B cell (primary cell): Measurements from ENCODE around the gene RAB7B. TPM values are rescaled to one million over a fixed set of nuclear protein-coding genes. Genes with fewer than 3 reads are reported as not detected.

Experiments used
- ATAC-seq: fragments of 200-7000 bp; cut with Tn5 transposase; one replicate; pipeline ENCODE4 v1.10.0; 2021; ENCODE audit warnings: low read depth, mild to moderate bottlenecking, moderate number of reproducible peaks, moderate library complexity
- CTCF ChIA-PET: fragments of 350-600 bp; sonication (Branson Sonifier 250); formaldehyde crosslinking; loops from one replicate; lab custom pipeline; 2021; ENCODE audit warnings: antibody characterized with exemption, inconsistent platforms; lab: Charles Lee
- POLR2A ChIA-PET: fragments of 350-600 bp; sonication (Branson Sonifier 250); formaldehyde crosslinking; loops from one replicate; lab custom pipeline; 2021; ENCODE audit warnings: antibody characterized with exemption; lab: Charles Lee
- DNase-seq: peaks from one replicate; pipeline ENCODE4 v3.0.0; 2013
- H2AFZ ChIP-seq: 2 replicates; pipeline ENCODE4 v1.6.1; 2012; ENCODE audit warnings: mild to moderate bottlenecking, low read depth, low read length; ENCODE audit not compliant: insufficient read depth, poor library complexity, severe bottlenecking
- H3K27ac ChIP-seq, 2 donors: 1 replicate in 1 of 2; 2 replicates in 1 of 2; pipeline ENCODE4 v1.5.1; 2012 to 2013; ENCODE audit warnings: low read length in 2 of 2, mild to moderate bottlenecking in 2 of 2, moderate library complexity in 1 of 2
- H3K27me3 ChIP-seq, 4 experiments: fragments of 200-600 bp in 1 of 4; sonication (generic) in 1 of 4; replicated peaks in 1 of 4; 1 replicate in 2 of 4; 2 replicates in 2 of 4; pipeline versions ENCODE4 v1.6.1 to v1.7.0; 2013 to 2016; ENCODE audit warnings: low read length in 3 of 4, mild to moderate bottlenecking in 2 of 4, mixed read lengths in 1 of 4, moderate library complexity in 1 of 4; ENCODE audit not compliant: insufficient read depth in 4 of 4, control insufficient read depth in 3 of 4; ENCODE audit errors: control extremely low read depth in 1 of 4
- H3K36me3 ChIP-seq, 2 experiments: replicated peaks in 1 of 2; 1 replicate in 1 of 2; 2 replicates in 1 of 2; pipeline versions ENCODE4 v1.6.1 to v1.7.1; 2013; ENCODE audit warnings: low read length in 1 of 2; ENCODE audit not compliant: insufficient read depth in 2 of 2, control insufficient read depth in 1 of 2; ENCODE audit errors: control extremely low read depth in 1 of 2, extremely low read depth in 1 of 2
- H3K4me1 ChIP-seq, 2 donors: fragments of 200-600 bp in 1 of 2; sonication (generic) in 1 of 2; 1 replicate in 1 of 2; 2 replicates in 1 of 2; pipeline versions ENCODE4 v1.5.1 to v1.6.1; 2013 to 2017; ENCODE audit warnings: low read length in 2 of 2; ENCODE audit not compliant: control insufficient read depth in 2 of 2, insufficient read depth in 2 of 2
- H3K4me2 ChIP-seq: replicated peaks from 2 replicates; pipeline ENCODE3; 2012; ENCODE audit warnings: mild to moderate bottlenecking, low read depth, low read length; ENCODE audit not compliant: poor library complexity, severe bottlenecking
- H3K4me3 ChIP-seq, 5 experiments: fragments of 200-600 bp in 1 of 5; sonication (generic) in 1 of 5; 1 replicate in 3 of 5; 2 replicates in 2 of 5; pipeline versions ENCODE4 v1.5.1 to v1.7.0; 2011 to 2016; ENCODE audit warnings: low read length in 4 of 5, mild to moderate bottlenecking in 4 of 5, low read depth in 2 of 5, control low read depth in 1 of 5, moderate library complexity in 1 of 5; ENCODE audit not compliant: insufficient read depth in 1 of 5; ENCODE audit errors: control extremely low read depth in 1 of 5, extremely low read depth in 1 of 5
- H3K79me2 ChIP-seq: fragments of 200-600 bp; sonication (generic); one replicate; pipeline ENCODE4 v1.6.0; 2016; ENCODE audit warnings: low read length; ENCODE audit not compliant: control insufficient read depth, insufficient read depth
- H3K9ac ChIP-seq: fragments of 200-600 bp; sonication (generic); 2 replicates; pipeline ENCODE4 v1.6.1; 2017; ENCODE audit warnings: mild to moderate bottlenecking, low read length, moderate library complexity
- H3K9me3 ChIP-seq, 3 donors: one replicate each; pipeline versions ENCODE4 v1.6.1 to v1.7.1; 2013; ENCODE audit warnings: low read length in 2 of 3; ENCODE audit not compliant: control insufficient read depth in 2 of 3, insufficient read depth in 1 of 3; ENCODE audit errors: control extremely low read depth in 1 of 3
- H4K20me1 ChIP-seq: 2 replicates; pipeline ENCODE4 v1.6.0; 2012; ENCODE audit warnings: mild to moderate bottlenecking, low read length; ENCODE audit not compliant: insufficient read depth, control insufficient read depth, poor library complexity, severe bottlenecking
- H3K27ac Mint-ChIP-seq: one replicate; pipeline ENCODE4 v1.8.0; 2021; ENCODE audit warnings: mixed read lengths
- H3K27me3 Mint-ChIP-seq: one replicate; pipeline ENCODE4 v1.8.0; 2021; ENCODE audit warnings: mixed read lengths
- H3K4me1 Mint-ChIP-seq: one replicate; pipeline ENCODE4 v1.8.0; 2021; ENCODE audit warnings: mixed read lengths
- H3K4me3 Mint-ChIP-seq: one replicate; pipeline ENCODE4 v1.8.0; 2021; ENCODE audit warnings: mixed read lengths
- H3K9me3 Mint-ChIP-seq: one replicate; pipeline ENCODE4 v1.8.0; 2022; ENCODE audit warnings: mixed read lengths; ENCODE audit not compliant: insufficient read depth
- EZH2 ChIP-seq: IDR thresholded peaks from 2 replicates; pipeline ENCODE4 v1.6.1; 2012; ENCODE audit warnings: borderline replicate concordance, low read depth, mild to moderate bottlenecking, moderate library complexity, low read length; ENCODE audit not compliant: insufficient read depth, poor library complexity, severe bottlenecking
- WGBS: methylation state at CpG from one replicate; pipeline ENCODE4 v1.1.5; 2013; ENCODE audit warnings: missing lambda C conversion rate; ENCODE audit not compliant: insufficient coverage; 5-methylcytosine and 5-hydroxymethylcytosine counted together
- intact Hi-C: fragments of 100-400 bp; cut with micrococcal nuclease; formaldehyde crosslinking; loops from one replicate; pipeline ENCODE4 v1.10.0; 2022
- polyA plus RNA-seq: library from polyadenylated mRNA; depleted of rRNA; stranded (reverse); fragments of >200 nt; gene quantifications from 2 replicates; pipeline ENCODE4 v1.2.3, GENCODE V29; 2012
- total RNA-seq, 2 donors: library from RNA; stranded (reverse); fragments of 120-200 nt in 1 of 2; gene quantifications; 1 replicate in 1 of 2; 2 replicates in 1 of 2; pipeline versions ENCODE4 v1.2.3 to v1.2.4, GENCODE V29; 2013 to 2022
- TF ChIP-seq, protein P1 (sequence below): fragments of 200-600 bp; IDR thresholded peaks from one replicate; pipeline ENCODE4 v1.8.0; 2022; ENCODE audit warnings: antibody characterized with exemption, mild to moderate bottlenecking

Gene RAB7B
- total and polyA plus RNA-seq, 2 donors (not counting 1 experiment from before 2014, with no cell fraction given), result not detected

DNA sequence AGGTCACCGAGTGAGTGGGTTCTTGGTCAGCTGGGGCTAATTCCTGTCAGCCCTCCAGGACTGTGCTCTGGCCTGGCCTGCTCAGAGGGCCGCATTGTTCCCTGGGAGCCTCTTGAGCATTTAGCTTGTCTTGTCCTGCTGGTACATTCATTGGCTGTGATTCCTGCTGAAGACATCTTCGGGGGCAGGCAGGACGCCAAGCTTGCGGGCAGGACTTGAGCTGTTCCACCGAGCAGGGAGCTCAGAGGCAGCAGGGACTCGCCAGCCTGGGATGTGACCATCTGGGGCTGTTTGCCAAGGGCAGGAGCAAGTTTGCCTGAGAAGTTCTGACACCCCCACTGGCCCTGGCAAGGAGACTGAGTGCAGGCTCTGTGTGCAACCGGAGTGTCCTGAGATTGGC, 52.9 kb downstream of the RAB7B start:
- CTCF ChIA-PET, result interaction anchor here (0.7 kb wide), 1 partner anchor 27 kb away, joined by 3 read pairs; no protein-coding TSS in a partner anchor

DNA sequence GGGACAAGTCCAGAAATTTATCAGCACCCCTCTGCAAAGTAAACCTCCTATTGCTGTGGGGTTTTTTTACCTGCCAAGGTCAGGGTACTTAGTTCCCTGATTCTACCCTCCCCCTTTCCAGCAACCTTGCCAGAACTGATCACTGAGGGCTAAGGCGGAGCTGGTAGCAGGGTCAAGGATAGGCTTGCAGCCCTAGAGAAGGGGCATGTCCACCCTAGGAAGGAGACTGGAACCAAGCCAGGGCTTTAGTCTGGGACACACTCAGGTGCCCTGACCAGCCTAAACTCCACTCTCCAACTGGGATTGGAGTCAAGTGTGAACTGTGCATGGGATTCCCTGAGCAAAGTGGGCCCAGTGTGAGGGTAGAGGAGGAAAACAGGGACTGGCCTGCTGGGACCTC, 53.4 kb downstream of the RAB7B start:
- H3K27me3 ChIP-seq, result no peaks in the 10 kb centered on the region
- CTCF ChIA-PET, result no interaction called here

More for the DNA sequence above, 52.9 kb downstream of the RAB7B start:
- Mint-ChIP-seq H3K27me3 (peaks cover 16% of the 10 kb centered on the region), H3K4me1 (no peaks in the 10 kb centered on the region), H3K9me3 (no peaks in the 10 kb centered on the region), H3K4me3 (no peak overlapping the region), H3K27ac (no peak overlapping the region)
- TF ChIP-seq, protein P1, sequence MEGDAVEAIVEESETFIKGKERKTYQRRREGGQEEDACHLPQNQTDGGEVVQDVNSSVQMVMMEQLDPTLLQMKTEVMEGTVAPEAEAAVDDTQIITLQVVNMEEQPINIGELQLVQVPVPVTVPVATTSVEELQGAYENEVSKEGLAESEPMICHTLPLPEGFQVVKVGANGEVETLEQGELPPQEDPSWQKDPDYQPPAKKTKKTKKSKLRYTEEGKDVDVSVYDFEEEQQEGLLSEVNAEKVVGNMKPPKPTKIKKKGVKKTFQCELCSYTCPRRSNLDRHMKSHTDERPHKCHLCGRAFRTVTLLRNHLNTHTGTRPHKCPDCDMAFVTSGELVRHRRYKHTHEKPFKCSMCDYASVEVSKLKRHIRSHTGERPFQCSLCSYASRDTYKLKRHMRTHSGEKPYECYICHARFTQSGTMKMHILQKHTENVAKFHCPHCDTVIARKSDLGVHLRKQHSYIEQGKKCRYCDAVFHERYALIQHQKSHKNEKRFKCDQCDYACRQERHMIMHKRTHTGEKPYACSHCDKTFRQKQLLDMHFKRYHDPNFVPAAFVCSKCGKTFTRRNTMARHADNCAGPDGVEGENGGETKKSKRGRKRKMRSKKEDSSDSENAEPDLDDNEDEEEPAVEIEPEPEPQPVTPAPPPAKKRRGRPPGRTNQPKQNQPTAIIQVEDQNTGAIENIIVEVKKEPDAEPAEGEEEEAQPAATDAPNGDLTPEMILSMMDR, result no peak
- no peak for TF ChIP-seq EZH2
- WGBS, result 94% methylated on average over 8 of the region's 8 CpGs
- ATAC-seq (no peak), DNase-seq (no peak)
- no peak overlapping the region for H3K4me2 ChIP-seq
- H3K27ac ChIP-seq, result no peak overlapping the region
- H3K9ac ChIP-seq, result no peak overlapping the region
- H2AFZ ChIP-seq, result no peak overlapping the region
- no peaks in the 10 kb centered on the region for H3K79me2 ChIP-seq
- no peaks in the 10 kb centered on the region for H3K9me3 ChIP-seq
- H3K27me3 ChIP-seq, result no peaks in the 10 kb centered on the region
- intact Hi-C loops, result no loop called here
- no peak overlapping the region for H3K4me3 ChIP-seq
- H4K20me1 ChIP-seq, result no peaks in the 10 kb centered on the region
- POLR2A ChIA-PET, result no interaction called here
- H3K36me3 ChIP-seq, result no peaks in the 10 kb centered on the region
- H3K4me1 ChIP-seq, result no peaks in the 10 kb centered on the region

More for the DNA sequence above, 53.4 kb downstream of the RAB7B start:
- H3K9me3 ChIP-seq, result no peaks in the 10 kb centered on the region
- intact Hi-C loops, result no loop called here
- H3K4me1 ChIP-seq, result no peaks in the 10 kb centered on the region
- no peak overlapping the region for H2AFZ ChIP-seq
- DNase-seq, result no peak
- Mint-ChIP-seq H3K27me3 (peaks cover 16% of the 10 kb centered on the region), H3K4me1 (no peaks in the 10 kb centered on the region), H3K9me3 (no peaks in the 10 kb centered on the region), H3K27ac (no peak overlapping the region), H3K4me3 (no peak overlapping the region)
- POLR2A ChIA-PET, result no interaction called here
- ATAC-seq, result no peak
- no peak overlapping the region for H3K4me2 ChIP-seq
- H3K4me3 ChIP-seq, result no peak overlapping the region
- no peaks in the 10 kb centered on the region for H3K79me2 ChIP-seq
- H3K9ac ChIP-seq, result no peak overlapping the region
- H4K20me1 ChIP-seq, result no peaks in the 10 kb centered on the region
- 100% methylated on average over 1 of the region's 1 CpG for WGBS
- TF ChIP-seq, protein P1, result no peak
- no peak for TF ChIP-seq EZH2
- H3K36me3 ChIP-seq, result no peaks in the 10 kb centered on the region
- H3K27ac ChIP-seq, result no peak overlapping the region
